Heart right ventricle (tissue), 16 donors: ENCODE data around the gene KCNA2. TPM values are rescaled to one million over a fixed set of nuclear protein-coding genes. Genes with fewer than 3 reads are reported as not detected.

Experiments
- ATAC-seq, 8 donors: fragments of 200-7000 bp; cut with Tn5 transposase; one replicate each; pipeline ENCODE4 v1.9.1; 2020; ENCODE audit warnings: mild to moderate bottlenecking in 8 of 8, moderate library complexity in 8 of 8, moderate number of reproducible peaks in 1 of 8
- DNase-seq, 2 donors: peaks; one replicate each; pipeline ENCODE4 v3.0.0-alpha.2; 2020
- H3K27ac ChIP-seq, 10 donors: fragments of 200-600 bp; sonication (generic) in 2 of 10; one replicate each; pipeline versions ENCODE4 v1.5.0 to v1.8.0; 2020 to 2022; ENCODE audit warnings: mild to moderate bottlenecking in 3 of 10
- H3K27me3 ChIP-seq, 7 donors: fragments of 200-600 bp; one replicate each; pipeline ENCODE4 v1.8.0; 2021 to 2022; ENCODE audit warnings: mild to moderate bottlenecking in 2 of 7
- H3K36me3 ChIP-seq, 9 donors: fragments of 200-600 bp; sonication (generic) in 1 of 9; one replicate each; pipeline versions ENCODE4 v1.5.0 to v1.8.0; 2020 to 2022; ENCODE audit warnings: mild to moderate bottlenecking in 2 of 9
- H3K4me1 ChIP-seq, 9 donors: fragments of 200-600 bp; sonication (generic) in 1 of 9; one replicate each; pipeline versions ENCODE4 v1.5.0 to v1.8.0; 2020 to 2022; ENCODE audit warnings: mild to moderate bottlenecking in 4 of 9
- H3K4me3 ChIP-seq, 10 donors: fragments of 200-600 bp; sonication (generic) in 2 of 10; one replicate each; pipeline versions ENCODE4 v1.5.0 to v1.8.0; 2020 to 2022; ENCODE audit warnings: mild to moderate bottlenecking in 7 of 10, moderate library complexity in 2 of 10
- H3K9me3 ChIP-seq, 11 donors: fragments of 200-600 bp in 10 of 11; sonication (generic) in 2 of 11; one replicate each; pipeline versions ENCODE4 v1.5.0 to v1.8.0; 2013 to 2022; ENCODE audit warnings: mild to moderate bottlenecking in 2 of 11, control low read depth in 1 of 11, moderate library complexity in 1 of 11
- WGBS, 2 donors: extraction: QIAGEN DNeasy Blood & Tissue Kit; methylation state at CpG; one replicate each; pipeline ENCODE4 v1.1.7; 2013; ENCODE audit warnings: inconsistent platforms in 1 of 2; 5-methylcytosine and 5-hydroxymethylcytosine counted together
- intact Hi-C, 10 donors: fragments of 100-400 bp; cut with DNase I; formaldehyde crosslinking; loops; one replicate each; pipeline versions ENCODE4 v1.11.1 to v1.14.2; 2022
- polyA plus RNA-seq, 2 donors: library from polyadenylated mRNA; stranded (reverse); fragments of 200-250 nt; gene quantifications; one replicate each; pipeline ENCODE4 v1.2.3, GENCODE V29; 2013
- total RNA-seq, 10 donors: library from RNA; stranded (reverse); fragmentation: NEBNext Ultra II Directional in 3 of 10; extraction: Animal tissue kit (Norgen Biotek cat#: 25700) in 3 of 10; gene quantifications; one replicate each; pipeline versions ENCODE4 v1.2.1 to v1.2.4, GENCODE V29; 2021 to 2023
- TF ChIP-seq, protein P1 (sequence below), 9 donors: fragments of 200-600 bp; sonication (generic) in 2 of 9; IDR thresholded peaks; one replicate each; pipeline versions ENCODE4 v1.5.0 to v1.8.0; 2021 to 2022; ENCODE audit warnings: antibody characterized with exemption in 9 of 9, mild to moderate bottlenecking in 5 of 9, moderate library complexity in 1 of 9
- donor health status: Arrhythmogenic right ventricular cardiomyopathy.
- donor health status: ischemic (EF 13 %, LVEDD 7.1; RV severe dilation, severe dysfunction).
- donor health status: healthy with polysubstance abuse.
- donor health status: DM: no; HTN: yes; CAD: no.
- donor health status: DM: no; HTN: no; CAD: no.
- donor health status: ischemic (EF 25% LVEDD 6.9; RV normal size, moderate dysfunction).
- donor health status: ischemic (EF 25% LVEDD 5.7; RV mildly dilated, moderate dysfunction).
- donor health status: healthy.
- donor health status: DM: yes; HTN: yes; CAD: no.
- donor health status: Ischemic cardiomyopathy.
- donor health status: ischemic (EF 35%, LVEDD 5.7; RV mildly dilated, moderate dysfunction).
- donor health status: nonischemic (EF 11% LVEDD 7.7; RV severe dilation, severe dysfunction).
- donor health status: DM: yes; HTN: yes; CAD: no.
- donor health status: PGD.
- donor health status: ischemic (EF 29% LVEDD 5.4; RV normal size, mild dysfunction).
- donor health status: nonischemic (EF 23%, LVEDD 6.1; RV moderate dilation, normal function).

The KCNA2 gene
- total and polyA plus RNA-seq, 12 donors: 0.04 to 1.6 (median 0.75) TPM

- Histone ChIP-seq H3K27me3 (peaks cover 0 to 20% (median 8%) of the 10 kb centered on the region in 7 donors), H3K9me3 (no peaks in the 10 kb centered on the region), H3K36me3 (no peaks in the 10 kb centered on the region), H3K4me1 (peaks cover 0 to 8% (median 0%) of the 10 kb centered on the region in 9 donors), H3K4me3 (no peak overlapping the region), H3K27ac (no peak overlapping the region)
- TF ChIP-seq, protein P1, sequence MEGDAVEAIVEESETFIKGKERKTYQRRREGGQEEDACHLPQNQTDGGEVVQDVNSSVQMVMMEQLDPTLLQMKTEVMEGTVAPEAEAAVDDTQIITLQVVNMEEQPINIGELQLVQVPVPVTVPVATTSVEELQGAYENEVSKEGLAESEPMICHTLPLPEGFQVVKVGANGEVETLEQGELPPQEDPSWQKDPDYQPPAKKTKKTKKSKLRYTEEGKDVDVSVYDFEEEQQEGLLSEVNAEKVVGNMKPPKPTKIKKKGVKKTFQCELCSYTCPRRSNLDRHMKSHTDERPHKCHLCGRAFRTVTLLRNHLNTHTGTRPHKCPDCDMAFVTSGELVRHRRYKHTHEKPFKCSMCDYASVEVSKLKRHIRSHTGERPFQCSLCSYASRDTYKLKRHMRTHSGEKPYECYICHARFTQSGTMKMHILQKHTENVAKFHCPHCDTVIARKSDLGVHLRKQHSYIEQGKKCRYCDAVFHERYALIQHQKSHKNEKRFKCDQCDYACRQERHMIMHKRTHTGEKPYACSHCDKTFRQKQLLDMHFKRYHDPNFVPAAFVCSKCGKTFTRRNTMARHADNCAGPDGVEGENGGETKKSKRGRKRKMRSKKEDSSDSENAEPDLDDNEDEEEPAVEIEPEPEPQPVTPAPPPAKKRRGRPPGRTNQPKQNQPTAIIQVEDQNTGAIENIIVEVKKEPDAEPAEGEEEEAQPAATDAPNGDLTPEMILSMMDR (IDR thresholded peaks at IDR 0.05): no peak
- no peak for ATAC-seq
- intact Hi-C loops: no loop called here
- 77 to 87% methylated on average over 6 of the region's 6 CpGs for WGBS, 2 donors
- DNase-seq: no peak
Observed at GRCh38 chr1:110591956-110592355, 14.2 kb downstream of the KCNA2 start.

DNA sequence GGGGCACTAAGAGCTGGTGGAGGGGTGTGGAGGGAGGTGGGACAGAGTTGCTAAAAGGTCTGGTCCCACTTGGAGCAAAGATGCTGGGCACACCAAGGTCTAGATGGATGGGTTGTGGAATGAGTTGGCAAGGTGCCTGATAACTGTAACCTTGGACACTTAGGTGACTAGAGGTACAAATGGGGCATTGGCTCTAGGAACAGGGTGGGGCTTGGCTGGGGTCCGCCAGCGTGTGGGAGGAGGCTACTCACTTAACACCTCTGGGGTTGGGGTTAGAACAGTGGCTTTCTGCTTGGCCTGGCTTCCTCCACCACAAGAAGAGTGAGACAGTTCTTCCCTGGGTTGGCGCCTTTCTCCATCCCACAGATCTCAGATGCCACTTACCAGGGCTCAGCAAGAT is 17.2 kb downstream of the KCNA2 start:
- 74 to 77% methylated on average over 3 of the region's 3 CpGs for WGBS, 2 donors
- no peaks in the 10 kb centered on the region for H3K4me1 ChIP-seq
- DNase-seq: no peak
- peaks cover 0 to 20% (median 8%) of the 10 kb centered on the region in 7 donors for H3K27me3 ChIP-seq
- no peak overlapping the region for H3K27ac ChIP-seq
- no peak for ATAC-seq
- TF ChIP-seq, protein P1 (IDR thresholded peaks at IDR 0.05): no peak
- H3K36me3 ChIP-seq: no peaks in the 10 kb centered on the region
- no peak overlapping the region for H3K4me3 ChIP-seq
- intact Hi-C loops: no loop called here
- H3K9me3 ChIP-seq: no peaks in the 10 kb centered on the region

- H3K4me1 ChIP-seq: no peaks in the 10 kb centered on the region
- no peaks in the 10 kb centered on the region for H3K9me3 ChIP-seq
- H3K4me3 ChIP-seq: no peak overlapping the region
- WGBS, 2 donors: 59 to 61% methylated on average over 1 of the region's 1 CpG
- H3K27ac ChIP-seq: no peak overlapping the region
- peaks cover 0 to 20% (median 8%) of the 10 kb centered on the region in 7 donors for H3K27me3 ChIP-seq
- intact Hi-C loops: no loop called here
- no peaks in the 10 kb centered on the region for H3K36me3 ChIP-seq
- TF ChIP-seq, protein P1 (IDR thresholded peaks at IDR 0.05): no peak
- DNase-seq (no peak), ATAC-seq (no peak)
Observed at GRCh38 chr1:110588486-110588885, 17.7 kb downstream of the KCNA2 start.

- 79 to 80% methylated on average over 4 of the region's 4 CpGs for WGBS, 2 donors
- H3K9me3 ChIP-seq: no peaks in the 10 kb centered on the region
- H3K27me3 ChIP-seq: peaks cover 0 to 20% (median 8%) of the 10 kb centered on the region in 7 donors
Observed at GRCh38 chr1:110587906-110588305, 18.3 kb downstream of the KCNA2 start.

More at GRCh38 chr1:110587906-110588305, 18.3 kb downstream of the KCNA2 start:
- TF ChIP-seq, protein P1 (IDR thresholded peaks at IDR 0.05): no peak
- Histone ChIP-seq H3K4me1 (no peaks in the 10 kb centered on the region), H3K4me3 (no peak overlapping the region), H3K36me3 (no peaks in the 10 kb centered on the region), H3K27ac (no peak overlapping the region)
- no peak for DNase-seq
- no peak for ATAC-seq
- intact Hi-C loops: no loop called here
